ENCODE measurements around the gene TAC3. TPM values are rescaled to one million over a fixed set of nuclear protein-coding genes. Genes with fewer than 3 reads are reported as not detected.

TAC3 gene
- total RNA-seq, 4 donors from 2014 or later = 9.6 to 13.8 (median 9.9) TPM; not detected in 1

- Histone ChIP-seq H3K36me3 (peaks cover 0 to 79% (median 0%) of the 10 kb centered on the region in 3 donors), H3K9me3 (no peaks in the 10 kb centered on the region), H3K4me1 (peaks cover 0 to 4% (median 0%) of the 10 kb centered on the region in 4 donors), H3K27ac (no peak overlapping the region), H3K4me3 (no peak overlapping the region), H3K27me3 (no peaks in the 10 kb centered on the region)
- no peak for TF ChIP-seq CTCF (IDR thresholded peaks at IDR 0.05)
- DNase-seq = no peak
These were observed 15.5 kb upstream of the TAC3 start for GRCh38 chr12:57031789-57032188.

GRCh38 chr12:57031138-57031725 lies 14.9 kb upstream of the TAC3 start:
- H3K36me3 ChIP-seq = peaks cover 0 to 77% (median 0%) of the 10 kb centered on the region in 3 donors
- DNase-seq = no peak
- TF ChIP-seq CTCF (IDR thresholded peaks at IDR 0.05) = peak in 3 of 6 experiments; percentile 19 to 28 (median 21)
- TF ChIP-seq POLR2A (IDR thresholded peaks at IDR 0.05) = no peak

GRCh38 chr12:57029457-57029856 lies 13.1 kb upstream of the TAC3 start:
- H3K9me3 ChIP-seq = no peaks in the 10 kb centered on the region
- peaks cover 0 to 8% (median 0%) of the 10 kb centered on the region in 4 donors for H3K4me1 ChIP-seq
- H3K4me3 ChIP-seq = no peak overlapping the region
- H3K27me3 ChIP-seq = no peaks in the 10 kb centered on the region
- no peak overlapping the region for H3K27ac ChIP-seq
- TF ChIP-seq POLR2A (IDR thresholded peaks at IDR 0.05) (no peak), CTCF (IDR thresholded peaks at IDR 0.05) (no peak)
- no peak for DNase-seq
- peaks cover 0 to 66% (median 0%) of the 10 kb centered on the region in 3 donors for H3K36me3 ChIP-seq

More at GRCh38 chr12:57031138-57031725, 14.9 kb upstream of the TAC3 start:
- H3K27ac ChIP-seq = no peak overlapping the region
- H3K4me3 ChIP-seq = no peak overlapping the region
- no peaks in the 10 kb centered on the region for H3K27me3 ChIP-seq
- no peaks in the 10 kb centered on the region for H3K9me3 ChIP-seq
- H3K4me1 ChIP-seq = peaks cover 0 to 8% (median 0%) of the 10 kb centered on the region in 4 donors

GRCh38 chr12:57027805-57028153 lies 11.4 kb upstream of the TAC3 start:
- TF ChIP-seq CTCF (IDR thresholded peaks at IDR 0.05) = no peak
- TF ChIP-seq POLR2A (IDR thresholded peaks at IDR 0.05) = no peak
- DNase-seq = no peak
- peaks cover 0 to 59% (median 0%) of the 10 kb centered on the region in 3 donors for H3K36me3 ChIP-seq
- peaks cover 0 to 8% (median 0%) of the 10 kb centered on the region in 4 donors for H3K4me1 ChIP-seq
- no peak overlapping the region for H3K4me3 ChIP-seq
- no peak overlapping the region for H3K27ac ChIP-seq
- H3K27me3 ChIP-seq = no peaks in the 10 kb centered on the region
- H3K9me3 ChIP-seq = no peaks in the 10 kb centered on the region

GRCh38 chr12:57027011-57027804 lies 10.9 kb upstream of the TAC3 start:
- peaks cover 0 to 8% (median 0%) of the 10 kb centered on the region in 4 donors for H3K4me1 ChIP-seq
- DNase-seq = peak in 1 of 3 donors; percentile 47
- no peak overlapping the region for H3K4me3 ChIP-seq
- H3K9me3 ChIP-seq = no peaks in the 10 kb centered on the region
- TF ChIP-seq POLR2A (IDR thresholded peaks at IDR 0.05) (no peak), CTCF (IDR thresholded peaks at IDR 0.05) (no peak)
- no peak overlapping the region for H3K27ac ChIP-seq
- no peaks in the 10 kb centered on the region for H3K27me3 ChIP-seq
- peaks cover 0 to 56% (median 0%) of the 10 kb centered on the region in 3 donors for H3K36me3 ChIP-seq
